Stimulated activated CD8-positive, alpha-beta memory T cell treated with anti-CD3 and anti-CD28 coated beads, Interleukin-15, amount 100 ng/mL, for 48 hours (primary cell): ENCODE data around the gene SRGAP3.

ENCODE experiments used
- DNase-seq, 2 donors: peaks; one replicate each; pipeline ENCODE4 v3.0.0-alpha.2; 2020; ENCODE audit warnings: low read depth in 2 of 2

Gene SRGAP3

GRCh38 chr3:9015250-9015649 is 234.2 kb downstream of the SRGAP3 start:
- DNase-seq = no peak

- DNase-seq = no peak
These were observed 235.5 kb downstream of the SRGAP3 start for GRCh38 chr3:9013782-9014563.

- DNase-seq = no peak
These were observed 236.9 kb downstream of the SRGAP3 start for GRCh38 chr3:9012521-9012920.

GRCh38 chr3:9009976-9010545 is 239.4 kb downstream of the SRGAP3 start:
- no peak for DNase-seq

GRCh38 chr3:9008550-9009255 is 240.7 kb downstream of the SRGAP3 start:
- no peak for DNase-seq

GRCh38 chr3:9007928-9008327 is 241.5 kb downstream of the SRGAP3 start:
- no peak for DNase-seq

GRCh38 chr3:9007213-9007612 is 242.2 kb downstream of the SRGAP3 start:
- no peak for DNase-seq

GRCh38 chr3:9000041-9000440 is 249.4 kb downstream of the SRGAP3 start:
- no peak for DNase-seq

- DNase-seq = no peak
These were observed 252.3 kb downstream of the SRGAP3 start for GRCh38 chr3:8997151-8997550.

GRCh38 chr3:8996681-8997121 is 252.7 kb downstream of the SRGAP3 start:
- DNase-seq = no peak

- DNase-seq = no peak
These were observed 253.2 kb downstream of the SRGAP3 start for GRCh38 chr3:8996216-8996615.

- DNase-seq = no peak
These were observed 255.2 kb downstream of the SRGAP3 start for GRCh38 chr3:8994226-8994625.

- DNase-seq = no peak
These were observed 256.1 kb downstream of the SRGAP3 start for GRCh38 chr3:8993331-8993730.

- no peak for DNase-seq
These were observed 256.6 kb downstream of the SRGAP3 start for GRCh38 chr3:8992854-8993253.

GRCh38 chr3:8992199-8992598 is 257.2 kb downstream of the SRGAP3 start:
- DNase-seq = no peak

- DNase-seq = no peak
These were observed 258.9 kb downstream of the SRGAP3 start for GRCh38 chr3:8990266-8991215.

- no peak for DNase-seq
These were observed 260.5 kb downstream of the SRGAP3 start for GRCh38 chr3:8988791-8989558.

- DNase-seq = no peak
These were observed 261.1 kb downstream of the SRGAP3 start for GRCh38 chr3:8988384-8988655.

- DNase-seq = peak; percentile 23 to 29
These were observed 261.6 kb downstream of the SRGAP3 start for GRCh38 chr3:8987645-8988383.

GRCh38 chr3:8987226-8987625 is 262.2 kb downstream of the SRGAP3 start:
- DNase-seq = no peak

GRCh38 chr3:8986741-8987140 is 262.7 kb downstream of the SRGAP3 start:
- DNase-seq = no peak
